GM19193 (cell line): ENCODE measurements around the gene TMPRSS2.

ENCODE experiments used
- POLR2A ChIP-seq: IDR thresholded peaks from 4 replicates; pipeline ENCODE4 v1.6.1; 2011; ENCODE audit not compliant: insufficient read depth, insufficient read length; ENCODE audit errors: extremely low read depth

The TMPRSS2 gene

GRCh38 chr21:41500931-41501381, 7.0 kb downstream of the TMPRSS2 start:
- no peak for TF ChIP-seq POLR2A

GRCh38 chr21:41500363-41500762, 7.6 kb downstream of the TMPRSS2 start:
- TF ChIP-seq POLR2A, result no peak

- no peak for TF ChIP-seq POLR2A
Measured at GRCh38 chr21:41499920-41500319, 8.0 kb downstream of the TMPRSS2 start.

DNA sequence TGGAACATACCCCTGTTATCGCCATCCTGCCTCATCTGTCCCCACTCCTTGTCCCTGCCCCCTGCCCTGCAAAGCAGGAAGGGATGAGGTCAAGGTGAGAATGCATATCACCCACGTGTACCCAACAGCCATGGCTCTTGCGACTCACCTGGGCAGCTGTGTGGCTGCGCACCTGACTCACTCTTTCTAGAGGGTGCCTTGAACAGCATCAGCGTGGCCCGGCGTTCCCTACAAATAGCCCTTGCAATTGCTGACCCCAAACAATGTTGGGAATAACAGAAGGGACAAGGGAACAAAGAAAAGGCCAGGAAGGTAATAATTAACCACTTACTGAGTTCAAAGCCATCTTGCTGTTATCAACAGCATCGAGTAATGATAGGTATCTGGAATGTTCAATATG, 10.2 kb downstream of the TMPRSS2 start:
- no peak for TF ChIP-seq POLR2A

- no peak for TF ChIP-seq POLR2A
Measured at GRCh38 chr21:41497008-41497407, 10.9 kb downstream of the TMPRSS2 start.

- TF ChIP-seq POLR2A, result no peak
Measured at GRCh38 chr21:41494242-41494641, 13.7 kb downstream of the TMPRSS2 start.

DNA sequence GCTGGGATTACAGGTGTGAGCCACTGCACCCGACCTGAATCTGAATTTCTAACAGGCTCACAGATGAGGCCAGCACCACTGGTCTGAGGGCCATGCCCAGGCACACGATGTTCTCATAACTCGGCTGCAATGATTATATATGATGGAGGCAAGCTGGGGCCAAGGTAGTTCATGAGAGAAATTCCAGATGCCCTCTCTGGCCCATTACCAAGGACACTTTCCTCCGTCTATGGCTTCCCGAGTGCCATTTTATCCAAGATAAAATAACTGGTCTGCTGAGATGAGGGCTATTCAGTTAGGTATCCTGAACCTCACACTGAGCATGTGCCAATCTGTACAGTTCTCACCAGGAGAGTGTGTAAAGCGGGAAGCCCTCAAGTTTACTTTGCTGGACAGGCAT, 16.5 kb downstream of the TMPRSS2 start:
- no peak for TF ChIP-seq POLR2A

DNA sequence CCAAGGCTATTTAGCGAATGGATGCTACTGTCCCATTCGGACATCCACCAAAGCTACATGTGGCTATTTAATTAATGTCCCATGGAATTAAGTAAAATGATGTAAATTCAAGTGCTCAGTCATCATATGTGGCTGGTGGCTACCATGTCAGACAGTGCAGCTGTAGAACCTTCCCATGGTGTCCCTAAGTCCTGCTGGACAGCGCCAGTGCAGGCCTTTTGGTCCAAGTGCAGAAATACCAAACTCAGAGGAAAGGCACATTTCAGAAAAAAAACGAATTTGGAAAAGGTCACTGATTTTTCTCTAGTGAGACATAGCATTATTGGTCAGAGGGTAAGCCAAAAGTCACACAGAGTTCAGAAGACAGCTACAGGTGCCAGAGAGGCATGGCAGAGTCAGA, 17.6 kb downstream of the TMPRSS2 start:
- no peak for TF ChIP-seq POLR2A

DNA sequence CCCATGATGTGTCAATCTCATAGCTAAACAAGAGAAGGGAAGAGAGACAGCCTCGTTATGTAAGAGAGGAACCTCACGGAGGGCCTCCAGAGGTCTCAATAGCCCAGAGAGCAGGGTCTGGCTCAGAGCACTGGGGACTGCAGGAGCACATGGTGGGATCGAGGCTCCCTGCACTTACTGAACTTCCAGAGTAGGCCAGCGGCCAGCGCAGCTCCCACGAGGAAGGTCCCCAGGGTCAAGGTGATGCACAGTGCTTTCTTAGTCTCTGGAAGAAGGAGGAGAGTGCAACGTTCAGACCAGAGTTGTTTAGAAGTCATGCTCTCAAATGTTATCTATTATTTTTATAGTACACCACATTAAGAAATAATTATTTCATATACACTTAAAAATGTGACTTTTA, 18.6 kb downstream of the TMPRSS2 start:
- TF ChIP-seq POLR2A, result no peak

- no peak for TF ChIP-seq POLR2A
Measured at GRCh38 chr21:41488080-41488479, 19.9 kb downstream of the TMPRSS2 start.

DNA sequence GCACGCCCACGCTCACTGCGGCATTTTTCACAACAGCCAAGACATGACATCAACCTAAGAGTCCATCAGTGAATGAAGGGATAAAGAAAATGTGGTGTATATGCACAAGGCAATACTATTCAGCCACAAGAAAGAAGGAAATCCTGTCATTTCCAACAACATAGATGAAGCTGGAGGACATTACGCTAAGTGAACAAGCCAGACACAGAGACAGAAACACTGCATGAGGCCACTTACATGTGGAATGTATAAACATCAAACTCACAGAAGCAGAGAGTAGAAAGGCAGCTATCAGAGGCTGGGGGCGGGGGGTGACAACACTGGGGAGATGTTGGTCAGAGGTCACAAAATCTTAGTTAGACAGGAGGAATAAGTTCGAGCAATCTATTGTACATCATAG, 20.9 kb downstream of the TMPRSS2 start:
- TF ChIP-seq POLR2A, result no peak

- TF ChIP-seq POLR2A, result no peak
Measured at GRCh38 chr21:41483973-41484372, 24.0 kb downstream of the TMPRSS2 start.

- TF ChIP-seq POLR2A, result no peak
Measured at GRCh38 chr21:41483415-41483814, 24.5 kb downstream of the TMPRSS2 start.

GRCh38 chr21:41482980-41483379, 25.0 kb downstream of the TMPRSS2 start:
- TF ChIP-seq POLR2A, result no peak

GRCh38 chr21:41482301-41482700, 25.7 kb downstream of the TMPRSS2 start:
- no peak for TF ChIP-seq POLR2A

DNA sequence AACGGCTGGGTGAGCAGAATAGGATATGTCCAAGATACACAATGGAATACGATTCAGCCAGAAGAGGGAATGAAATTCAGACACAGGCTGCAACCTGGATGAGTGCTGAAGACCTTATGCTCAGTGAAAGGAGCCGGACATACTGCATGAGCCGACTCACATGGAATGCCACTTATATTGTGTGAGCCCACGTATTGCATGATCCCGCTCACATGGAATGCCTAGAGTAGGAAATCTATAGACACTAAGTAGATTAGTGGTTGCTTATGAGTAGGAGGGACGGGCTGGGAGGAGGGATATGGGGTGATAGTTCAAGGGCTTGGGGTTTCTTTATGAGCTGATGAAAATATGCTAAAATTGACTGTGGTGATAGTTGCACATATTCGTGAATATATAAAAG, 26.8 kb downstream of the TMPRSS2 start:
- TF ChIP-seq POLR2A, result no peak

- no peak for TF ChIP-seq POLR2A
Measured at GRCh38 chr21:41480086-41480690, 27.8 kb downstream of the TMPRSS2 start.

GRCh38 chr21:41479686-41480085, 28.3 kb downstream of the TMPRSS2 start:
- TF ChIP-seq POLR2A, result no peak
